Measurements from ENCODE around the gene DNER. TPM values are rescaled to one million over a fixed set of nuclear protein-coding genes. Genes with fewer than 3 reads are reported as not detected.

The DNER gene
- total RNA-seq, 2 donors from 2014 or later = 0.11 to 0.18 TPM

GRCh38 chr2:229703909-229704630, 10.3 kb downstream of the DNER start:
- no peaks in the 10 kb centered on the region for H3K4me1 Mint-ChIP-seq
- Histone ChIP-seq H3K9me3 (ENCODE audit: control insufficient read depth, low read length) (no peaks in the 10 kb centered on the region), H3K4me3 (ENCODE audit: low read length) (no peak overlapping the region), H3K4me1 (ENCODE audit: control insufficient read depth, insufficient read depth, low read length) (no peaks in the 10 kb centered on the region), H3K9ac (ENCODE audit: extremely low read depth, low read length, poor library complexity, severe bottlenecking) (no peak overlapping the region), H3K36me3 (ENCODE audit: control insufficient read depth, insufficient read depth, low read length) (no peaks in the 10 kb centered on the region), H3K27me3 (ENCODE audit: control insufficient read depth, insufficient read depth, low read length, poor library complexity, severe bottlenecking) (peaks cover 5% of the 10 kb centered on the region), H3K27ac (ENCODE audit: low read depth, low read length) (no peak overlapping the region)
- no peak for TF ChIP-seq CTCF (conservative IDR thresholded peaks at IDR 0.05)
- no peak for DNase-seq
- no peak overlapping the region for H3K4me3 Mint-ChIP-seq
- H3K36me3 Mint-ChIP-seq (ENCODE audit: low read depth) = no peaks in the 10 kb centered on the region
- WGBS, 2 experiments (ENCODE audit: insufficient coverage in 1 of 2, insufficient read length in 1 of 2) = 89% methylated on average over 3 to 5 of the region's 5 CpGs
- no peak overlapping the region for H3K27ac Mint-ChIP-seq
- peaks cover 5% of the 10 kb centered on the region for H3K27me3 Mint-ChIP-seq (ENCODE audit: insufficient read depth)
- no peaks in the 10 kb centered on the region for H3K9me3 Mint-ChIP-seq

GRCh38 chr2:229701716-229702115, 12.6 kb downstream of the DNER start:
- Histone ChIP-seq H3K4me3 (ENCODE audit: low read length) (no peak overlapping the region), H3K4me1 (ENCODE audit: control insufficient read depth, insufficient read depth, low read length) (no peaks in the 10 kb centered on the region), H3K27ac (ENCODE audit: low read depth, low read length) (no peak overlapping the region), H3K9me3 (ENCODE audit: control insufficient read depth, low read length) (no peaks in the 10 kb centered on the region), H3K36me3 (ENCODE audit: control insufficient read depth, insufficient read depth, low read length) (no peaks in the 10 kb centered on the region), H3K9ac (ENCODE audit: extremely low read depth, low read length, poor library complexity, severe bottlenecking) (no peak overlapping the region), H3K27me3 (ENCODE audit: control insufficient read depth, insufficient read depth, low read length, poor library complexity, severe bottlenecking) (no peaks in the 10 kb centered on the region)
- WGBS, 2 experiments (ENCODE audit: insufficient coverage in 1 of 2, insufficient read length in 1 of 2) = 94 to 100% methylated on average over 3 to 6 of the region's 6 CpGs
- Mint-ChIP-seq H3K27me3 (ENCODE audit: insufficient read depth) (no peaks in the 10 kb centered on the region), H3K4me1 (no peaks in the 10 kb centered on the region), H3K27ac (no peak overlapping the region), H3K36me3 (ENCODE audit: low read depth) (no peaks in the 10 kb centered on the region), H3K9me3 (no peaks in the 10 kb centered on the region), H3K4me3 (no peak overlapping the region)
- no peak for TF ChIP-seq CTCF (conservative IDR thresholded peaks at IDR 0.05)
- no peak for DNase-seq

GRCh38 chr2:229701062-229701461, 13.3 kb downstream of the DNER start:
- no peaks in the 10 kb centered on the region for H3K4me1 Mint-ChIP-seq
- no peak overlapping the region for H3K9ac ChIP-seq (ENCODE audit: extremely low read depth, low read length, poor library complexity, severe bottlenecking)
- H3K36me3 ChIP-seq (ENCODE audit: control insufficient read depth, insufficient read depth, low read length) = no peaks in the 10 kb centered on the region
- H3K9me3 ChIP-seq (ENCODE audit: control insufficient read depth, low read length) = no peaks in the 10 kb centered on the region
- DNase-seq = no peak
- no peaks in the 10 kb centered on the region for H3K27me3 ChIP-seq (ENCODE audit: control insufficient read depth, insufficient read depth, low read length, poor library complexity, severe bottlenecking)
- H3K27ac ChIP-seq (ENCODE audit: low read depth, low read length) = no peak overlapping the region
- no peaks in the 10 kb centered on the region for H3K4me1 ChIP-seq (ENCODE audit: control insufficient read depth, insufficient read depth, low read length)
- H3K4me3 Mint-ChIP-seq = no peak overlapping the region
- no peaks in the 10 kb centered on the region for H3K36me3 Mint-ChIP-seq (ENCODE audit: low read depth)
- H3K27ac Mint-ChIP-seq = no peak overlapping the region
- H3K4me3 ChIP-seq (ENCODE audit: low read length) = no peak overlapping the region
- no peaks in the 10 kb centered on the region for H3K27me3 Mint-ChIP-seq (ENCODE audit: insufficient read depth)
- WGBS, 2 experiments (ENCODE audit: insufficient coverage in 1 of 2, insufficient read length in 1 of 2) = 88 to 91% methylated on average over 1 to 2 of the region's 2 CpGs
- TF ChIP-seq CTCF (conservative IDR thresholded peaks at IDR 0.05) = no peak
- H3K9me3 Mint-ChIP-seq = no peaks in the 10 kb centered on the region
